Trophoblast cell (in vitro differentiated cells and primary cell): ENCODE results near the gene GRAP. TPM values are rescaled to one million over a fixed set of nuclear protein-coding genes. Genes with fewer than 3 reads are reported as not detected.
"Not testable (repeated sequence)": the region's sequence is repeated elsewhere in the genome, so short reads cannot be mapped to it uniquely, and the experiment has no call there.

Source experiments
- DNase-seq, 2 donors: peaks; one replicate each; pipeline ENCODE4 v3.0.0-alpha.2; 2016
- H2AFZ ChIP-seq: 2 replicates; pipeline ENCODE4 v1.6.1; 2013; ENCODE audit warnings: low read length, moderate library complexity, mild to moderate bottlenecking; ENCODE audit not compliant: insufficient read depth, poor library complexity
- H2AK5ac ChIP-seq: 2 replicates; pipeline ENCODE4 v1.6.1; 2013; ENCODE audit warnings: mild to moderate bottlenecking, low read length
- H2BK120ac ChIP-seq: 2 replicates; pipeline ENCODE4 v1.6.1; 2013; ENCODE audit warnings: low read length, mild to moderate bottlenecking, moderate library complexity; ENCODE audit not compliant: insufficient read depth, poor library complexity
- H2BK12ac ChIP-seq: 2 replicates; pipeline ENCODE4 v1.6.1; 2013; ENCODE audit warnings: mild to moderate bottlenecking, low read length, moderate library complexity
- H2BK5ac ChIP-seq: 2 replicates; pipeline ENCODE4 v1.6.1; 2013; ENCODE audit warnings: low read length, low read depth, moderate library complexity, mild to moderate bottlenecking; ENCODE audit not compliant: poor library complexity
- H3K14ac ChIP-seq: 2 replicates; pipeline ENCODE4 v1.6.1; 2013; ENCODE audit warnings: mild to moderate bottlenecking, low read length
- H3K18ac ChIP-seq: 2 replicates; pipeline ENCODE4 v1.6.1; 2013; ENCODE audit warnings: mild to moderate bottlenecking, low read length
- H3K23ac ChIP-seq: 2 replicates; pipeline ENCODE4 v1.6.1; 2013; ENCODE audit warnings: low read length
- H3K27ac ChIP-seq: 2 replicates; pipeline ENCODE4 v1.5.1; 2013; ENCODE audit warnings: low read depth, mild to moderate bottlenecking, inconsistent platforms, low read length, moderate library complexity
- H3K27me3 ChIP-seq: 2 replicates; pipeline ENCODE4 v1.6.1; 2013; ENCODE audit warnings: inconsistent platforms, mild to moderate bottlenecking, low read length, moderate library complexity; ENCODE audit not compliant: insufficient read depth
- H3K36me3 ChIP-seq, 2 experiments: 1 replicate in 1 of 2; 2 replicates in 1 of 2; pipeline ENCODE4 v1.6.1; 2013; ENCODE audit warnings: low read length in 2 of 2, mild to moderate bottlenecking in 2 of 2, moderate library complexity in 1 of 2; ENCODE audit not compliant: insufficient read depth in 2 of 2, control insufficient read depth in 1 of 2
- H3K4ac ChIP-seq: 2 replicates; pipeline ENCODE4 v1.6.1; 2013; ENCODE audit warnings: low read depth, mild to moderate bottlenecking, low read length, moderate library complexity
- H3K4me1 ChIP-seq, 2 experiments: 1 replicate in 1 of 2; 2 replicates in 1 of 2; pipeline ENCODE4 v1.6.1; 2013; ENCODE audit warnings: low read length in 2 of 2, mild to moderate bottlenecking in 2 of 2, moderate library complexity in 1 of 2; ENCODE audit not compliant: insufficient read depth in 2 of 2, control insufficient read depth in 1 of 2
- H3K4me2 ChIP-seq: 2 replicates; pipeline ENCODE4 v1.6.1; 2013; ENCODE audit warnings: inconsistent platforms, mild to moderate bottlenecking, low read length, moderate library complexity
- H3K4me3 ChIP-seq: 2 replicates; pipeline ENCODE4 v1.5.1; 2013; ENCODE audit warnings: mild to moderate bottlenecking, low read depth, low read length, inconsistent platforms
- H3K79me1 ChIP-seq: one replicate; pipeline ENCODE4 v1.6.1; 2013; ENCODE audit warnings: low read length
- H3K79me2 ChIP-seq: 2 replicates; pipeline ENCODE4 v1.6.1; 2013; ENCODE audit warnings: low read length, mild to moderate bottlenecking; ENCODE audit not compliant: control insufficient read depth, insufficient read depth, poor library complexity
- H3K9ac ChIP-seq: 2 replicates; pipeline ENCODE4 v1.6.1; 2013; ENCODE audit warnings: mild to moderate bottlenecking, low read length
- H3K9me3 ChIP-seq: 2 replicates; pipeline ENCODE4 v1.6.1; 2013; ENCODE audit warnings: low read depth, mild to moderate bottlenecking, control low read depth, inconsistent platforms, low read length; ENCODE audit not compliant: insufficient read depth
- H4K12ac ChIP-seq: 2 replicates; pipeline ENCODE4 v1.6.1; 2013; ENCODE audit warnings: low read depth, mild to moderate bottlenecking, low read length, moderate library complexity
- H4K8ac ChIP-seq: 2 replicates; pipeline ENCODE4 v1.6.1; 2013; ENCODE audit warnings: low read depth, mild to moderate bottlenecking, low read length, moderate library complexity
- H4K91ac ChIP-seq: one replicate; pipeline ENCODE4 v1.6.1; 2013; ENCODE audit warnings: low read depth, mild to moderate bottlenecking, low read length, moderate library complexity
- WGBS: extraction: QIAGEN DNeasy Blood & Tissue Kit; methylation state at CpG from one replicate; pipeline ENCODE4 v1.1.7; 2013; ENCODE audit warnings: missing lambda C conversion rate; ENCODE audit not compliant: insufficient read length, insufficient coverage; ENCODE audit errors: extremely low coverage; 5-methylcytosine and 5-hydroxymethylcytosine counted together
- polyA plus RNA-seq: library from polyadenylated mRNA; stranded (reverse); fragments of 200-250 nt; gene quantifications from 2 replicates; pipeline ENCODE4 v1.2.3, GENCODE V29; 2013

The GRAP gene
- 1.3 and 1.6 TPM in 2 replicates for polyA plus RNA-seq

- not testable (repeated sequence) for H3K4me2 ChIP-seq, H3K4ac ChIP-seq, H3K27ac ChIP-seq, H3K9ac ChIP-seq, H3K18ac ChIP-seq, DNase-seq, H3K14ac ChIP-seq, H3K9me3 ChIP-seq, H2BK120ac ChIP-seq, H3K79me1 ChIP-seq, H3K27me3 ChIP-seq, H3K79me2 ChIP-seq, H4K91ac ChIP-seq, H2BK5ac ChIP-seq, H3K4me3 ChIP-seq, H2BK12ac ChIP-seq, H3K36me3 ChIP-seq, H4K12ac ChIP-seq, H3K4me1 ChIP-seq, H4K8ac ChIP-seq, H2AK5ac ChIP-seq, H2AFZ ChIP-seq, H3K23ac ChIP-seq
- WGBS: no CpG with 5 or more reads among the region's 12 CpGs
Observed at GRCh38 chr17:19046782-19047375, at the start of gene GRAP. GRAP (minus strand) TSS chr17:19046957; CDS start chr17:19046926, 31 bp downstream.

GRCh38 chr17:19093684-19094438, 47.1 kb upstream of the GRAP start:
- not testable (repeated sequence) for H3K27ac ChIP-seq, H3K79me2 ChIP-seq, H4K8ac ChIP-seq, H2AK5ac ChIP-seq, H3K4me3 ChIP-seq, H3K4me1 ChIP-seq, H3K27me3 ChIP-seq, H3K23ac ChIP-seq, H2BK5ac ChIP-seq, DNase-seq, H3K14ac ChIP-seq, H3K18ac ChIP-seq, H2AFZ ChIP-seq, H2BK12ac ChIP-seq, H4K12ac ChIP-seq, H3K4ac ChIP-seq, H3K4me2 ChIP-seq, H3K79me1 ChIP-seq, H3K9ac ChIP-seq, H3K36me3 ChIP-seq, H2BK120ac ChIP-seq, H3K9me3 ChIP-seq, H4K91ac ChIP-seq
- no CpG with 5 or more reads among the region's 15 CpGs for WGBS

GRCh38 chr17:19092737-19093683, 46.3 kb upstream of the GRAP start:
- H3K4ac ChIP-seq, H3K9ac ChIP-seq, H2AFZ ChIP-seq, H3K27me3 ChIP-seq, H2BK5ac ChIP-seq, H3K9me3 ChIP-seq, H4K8ac ChIP-seq, H3K4me1 ChIP-seq, H3K27ac ChIP-seq, H3K23ac ChIP-seq, H3K4me2 ChIP-seq, H4K91ac ChIP-seq, H3K14ac ChIP-seq, H3K79me1 ChIP-seq, H4K12ac ChIP-seq, H3K4me3 ChIP-seq, H3K18ac ChIP-seq, H3K79me2 ChIP-seq, H2AK5ac ChIP-seq, H2BK12ac ChIP-seq, H2BK120ac ChIP-seq, H3K36me3 ChIP-seq: not testable (repeated sequence)
- WGBS: no CpG with 5 or more reads among the region's 15 CpGs
- peak; percentile 22 to 57 for DNase-seq

- not testable (repeated sequence) for H3K79me2 ChIP-seq, H3K23ac ChIP-seq
- no CpG with 5 or more reads among the region's 13 CpGs for WGBS
Observed at GRCh38 chr17:19090058-19090772, 43.5 kb upstream of the GRAP start.

More at GRCh38 chr17:19090058-19090772, 43.5 kb upstream of the GRAP start:
- not testable (repeated sequence) for DNase-seq, H3K18ac ChIP-seq, H4K12ac ChIP-seq, H3K4me1 ChIP-seq, H3K27ac ChIP-seq, H3K9ac ChIP-seq, H2AK5ac ChIP-seq, H3K36me3 ChIP-seq, H3K27me3 ChIP-seq, H4K91ac ChIP-seq, H3K79me1 ChIP-seq, H3K4me3 ChIP-seq, H2AFZ ChIP-seq, H3K4me2 ChIP-seq, H3K14ac ChIP-seq, H3K9me3 ChIP-seq, H2BK12ac ChIP-seq, H4K8ac ChIP-seq, H3K4ac ChIP-seq, H2BK5ac ChIP-seq, H2BK120ac ChIP-seq
